ENCODE results near the gene SSTR4. TPM values are rescaled to one million over a fixed set of nuclear protein-coding genes. Genes with fewer than 3 reads are reported as not detected.

SSTR4 gene
- total and polyA plus RNA-seq, 4 donors = not detected

DNA sequence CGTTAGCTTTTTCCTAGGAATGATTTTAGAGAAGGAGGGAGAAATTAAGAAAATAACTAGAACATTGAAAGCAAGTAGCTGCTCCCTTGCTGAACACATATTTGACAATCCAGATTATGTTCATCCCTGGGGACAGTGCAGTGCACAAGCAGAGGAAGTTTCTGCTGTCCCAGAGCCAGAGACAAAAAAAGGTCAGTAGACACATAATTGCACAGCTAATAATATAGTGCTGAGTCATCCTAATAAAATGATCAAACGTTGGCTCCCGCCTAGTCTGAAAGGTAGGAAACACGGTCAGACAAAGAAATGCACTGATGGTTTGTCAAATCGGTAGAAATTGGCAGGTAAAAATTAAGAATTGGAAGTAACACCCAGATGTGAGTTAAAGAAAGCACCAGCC lies 21.7 kb upstream of the SSTR4 start:
- no peak for DNase-seq (ENCODE audit: low spot score)
- Histone ChIP-seq H3K9ac (ENCODE audit: low read depth in 1 of 2, low read length in 2 of 2) (no peak overlapping the region), H3K27me3 (ENCODE audit: control insufficient read depth in 4 of 4, insufficient read depth in 4 of 4, low read length in 3 of 4) (no peaks in the 10 kb centered on the region), H3K36me3 (ENCODE audit: control insufficient read depth in 4 of 4, insufficient read depth in 3 of 4, low read depth in 1 of 4, low read length in 3 of 4) (peaks cover 0 to 1% (median 0%) of the 10 kb centered on the region in 4 donors), H3K4me3 (ENCODE audit: low read depth in 1 of 3, low read length in 3 of 3) (no peak overlapping the region), H3K9me3 (ENCODE audit: control insufficient read depth in 4 of 4, low read length in 3 of 4) (no peaks in the 10 kb centered on the region), H3K27ac (ENCODE audit: low read depth in 1 of 2, low read length in 2 of 2) (no peak overlapping the region), H3K4me1 (ENCODE audit: control insufficient read depth in 4 of 4, insufficient read depth in 4 of 4, low read length in 3 of 4) (no peaks in the 10 kb centered on the region)
- WGBS = 64% methylated on average over 5 of the region's 5 CpGs
- TF ChIP-seq FOXA2 (IDR thresholded peaks at IDR 0.05) = no peak
- no peak for TF ChIP-seq EGR1 (IDR thresholded peaks at IDR 0.05; ENCODE audit: low read depth in 2 of 2)

DNA sequence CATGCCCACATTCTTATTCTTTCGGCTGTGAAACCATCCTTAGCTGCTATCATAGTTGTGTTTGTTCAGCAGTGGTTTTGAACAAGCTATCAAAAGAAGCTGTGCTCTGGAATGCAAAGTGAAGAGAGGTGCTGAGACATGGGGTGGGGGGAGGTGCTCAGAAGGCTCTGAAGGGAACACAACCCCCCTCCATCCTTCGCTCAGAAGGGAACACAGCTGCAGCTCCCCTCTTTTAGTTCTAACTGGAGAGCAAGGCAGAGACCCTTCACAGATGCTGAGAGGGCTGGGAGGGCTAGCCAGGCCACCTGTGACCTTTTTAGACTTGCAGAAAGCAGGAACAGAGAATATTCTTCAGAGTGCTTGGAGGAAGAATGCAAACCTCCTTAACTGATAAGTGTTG lies 17.6 kb upstream of the SSTR4 start:
- Histone ChIP-seq H3K4me3 (ENCODE audit: low read depth in 1 of 3, low read length in 3 of 3) (no peak overlapping the region), H3K27ac (ENCODE audit: low read depth in 1 of 2, low read length in 2 of 2) (no peak overlapping the region), H3K9me3 (ENCODE audit: control insufficient read depth in 4 of 4, low read length in 3 of 4) (no peaks in the 10 kb centered on the region), H3K36me3 (ENCODE audit: control insufficient read depth in 4 of 4, insufficient read depth in 3 of 4, low read depth in 1 of 4, low read length in 3 of 4) (no peaks in the 10 kb centered on the region), H3K4me1 (ENCODE audit: control insufficient read depth in 4 of 4, insufficient read depth in 4 of 4, low read length in 3 of 4) (no peaks in the 10 kb centered on the region), H3K27me3 (ENCODE audit: control insufficient read depth in 4 of 4, insufficient read depth in 4 of 4, low read length in 3 of 4) (no peaks in the 10 kb centered on the region), H3K9ac (ENCODE audit: low read depth in 1 of 2, low read length in 2 of 2) (no peak overlapping the region)
- WGBS = 73% methylated on average over 2 of the region's 2 CpGs
- TF ChIP-seq, protein P1, sequence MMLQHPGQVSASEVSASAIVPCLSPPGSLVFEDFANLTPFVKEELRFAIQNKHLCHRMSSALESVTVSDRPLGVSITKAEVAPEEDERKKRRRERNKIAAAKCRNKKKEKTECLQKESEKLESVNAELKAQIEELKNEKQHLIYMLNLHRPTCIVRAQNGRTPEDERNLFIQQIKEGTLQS (IDR thresholded peaks at IDR 0.05) = no peak
- TF ChIP-seq FOXA1 (IDR thresholded peaks at IDR 0.05) (no peak), SP1 (IDR thresholded peaks at IDR 0.05) (no peak), JUND (IDR thresholded peaks at IDR 0.05) (no peak), EGR1 (IDR thresholded peaks at IDR 0.05; ENCODE audit: low read depth in 2 of 2) (no peak)
- DNase-seq (ENCODE audit: low spot score) = no peak

DNA sequence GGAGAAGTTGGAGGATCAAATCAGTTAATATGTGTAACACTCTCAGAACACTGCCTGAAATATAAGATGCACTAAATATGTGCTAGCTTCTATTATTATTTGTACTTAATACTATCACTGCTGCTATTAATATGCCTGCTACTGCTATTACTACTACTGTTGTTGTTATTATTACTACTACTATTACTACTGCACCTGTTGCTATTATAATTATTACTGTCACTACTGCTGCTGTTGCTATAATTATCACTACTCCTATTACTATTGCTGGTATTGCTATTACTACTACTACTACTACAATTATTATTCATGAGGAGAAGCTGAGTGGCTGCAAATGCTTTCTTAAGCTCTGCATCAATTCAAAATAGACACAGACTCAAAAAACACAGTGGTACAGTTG lies 16.7 kb upstream of the SSTR4 start:
- no peaks in the 10 kb centered on the region for H3K4me1 ChIP-seq (ENCODE audit: control insufficient read depth in 4 of 4, insufficient read depth in 4 of 4, low read length in 3 of 4)
- no peak overlapping the region for H3K9ac ChIP-seq (ENCODE audit: low read depth in 1 of 2, low read length in 2 of 2)
- H3K27me3 ChIP-seq (ENCODE audit: control insufficient read depth in 4 of 4, insufficient read depth in 4 of 4, low read length in 3 of 4) = no peaks in the 10 kb centered on the region
- no peaks in the 10 kb centered on the region for H3K36me3 ChIP-seq (ENCODE audit: control insufficient read depth in 4 of 4, insufficient read depth in 3 of 4, low read depth in 1 of 4, low read length in 3 of 4)
- TF ChIP-seq, protein P2, sequence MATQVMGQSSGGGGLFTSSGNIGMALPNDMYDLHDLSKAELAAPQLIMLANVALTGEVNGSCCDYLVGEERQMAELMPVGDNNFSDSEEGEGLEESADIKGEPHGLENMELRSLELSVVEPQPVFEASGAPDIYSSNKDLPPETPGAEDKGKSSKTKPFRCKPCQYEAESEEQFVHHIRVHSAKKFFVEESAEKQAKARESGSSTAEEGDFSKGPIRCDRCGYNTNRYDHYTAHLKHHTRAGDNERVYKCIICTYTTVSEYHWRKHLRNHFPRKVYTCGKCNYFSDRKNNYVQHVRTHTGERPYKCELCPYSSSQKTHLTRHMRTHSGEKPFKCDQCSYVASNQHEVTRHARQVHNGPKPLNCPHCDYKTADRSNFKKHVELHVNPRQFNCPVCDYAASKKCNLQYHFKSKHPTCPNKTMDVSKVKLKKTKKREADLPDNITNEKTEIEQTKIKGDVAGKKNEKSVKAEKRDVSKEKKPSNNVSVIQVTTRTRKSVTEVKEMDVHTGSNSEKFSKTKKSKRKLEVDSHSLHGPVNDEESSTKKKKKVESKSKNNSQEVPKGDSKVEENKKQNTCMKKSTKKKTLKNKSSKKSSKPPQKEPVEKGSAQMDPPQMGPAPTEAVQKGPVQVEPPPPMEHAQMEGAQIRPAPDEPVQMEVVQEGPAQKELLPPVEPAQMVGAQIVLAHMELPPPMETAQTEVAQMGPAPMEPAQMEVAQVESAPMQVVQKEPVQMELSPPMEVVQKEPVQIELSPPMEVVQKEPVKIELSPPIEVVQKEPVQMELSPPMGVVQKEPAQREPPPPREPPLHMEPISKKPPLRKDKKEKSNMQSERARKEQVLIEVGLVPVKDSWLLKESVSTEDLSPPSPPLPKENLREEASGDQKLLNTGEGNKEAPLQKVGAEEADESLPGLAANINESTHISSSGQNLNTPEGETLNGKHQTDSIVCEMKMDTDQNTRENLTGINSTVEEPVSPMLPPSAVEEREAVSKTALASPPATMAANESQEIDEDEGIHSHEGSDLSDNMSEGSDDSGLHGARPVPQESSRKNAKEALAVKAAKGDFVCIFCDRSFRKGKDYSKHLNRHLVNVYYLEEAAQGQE (IDR thresholded peaks at IDR 0.05) = no peak
- TF ChIP-seq, protein P1 (IDR thresholded peaks at IDR 0.05) = no peak
- TF ChIP-seq EGR1 (IDR thresholded peaks at IDR 0.05; ENCODE audit: low read depth in 2 of 2) (no peak), RXRA (IDR thresholded peaks at IDR 0.05) (no peak), SP1 (IDR thresholded peaks at IDR 0.05) (no peak), HNF4G (IDR thresholded peaks at IDR 0.05) (no peak), JUND (IDR thresholded peaks at IDR 0.05) (no peak), RAD21 (IDR thresholded peaks at IDR 0.05) (no peak), NR2F2 (IDR thresholded peaks at IDR 0.05) (no peak), FOXA2 (IDR thresholded peaks at IDR 0.05) (no peak), YY1 (IDR thresholded peaks at IDR 0.05) (no peak), TAF1 (conservative IDR thresholded peaks at IDR 0.05) (no peak)
- no peak for DNase-seq (ENCODE audit: low spot score)
- no peak overlapping the region for H3K27ac ChIP-seq (ENCODE audit: low read depth in 1 of 2, low read length in 2 of 2)
- H3K9me3 ChIP-seq (ENCODE audit: control insufficient read depth in 4 of 4, low read length in 3 of 4) = no peaks in the 10 kb centered on the region
- no peak overlapping the region for H3K4me3 ChIP-seq (ENCODE audit: low read depth in 1 of 3, low read length in 3 of 3)

All from liver (tissue), 9 donors.